HG02870 (cell line): ENCODE data around the gene PCSK4.
"Not testable (repeated sequence)": the region's sequence is repeated elsewhere in the genome, so short reads cannot be mapped to it uniquely, and the experiment has no call there.

Experiments used
- ATAC-seq: cut with Tn5 transposase; IDR thresholded peaks from one replicate; pipeline ENCODE4 v1.9.1; 2021; ENCODE audit warnings: mild to moderate bottlenecking, moderate library complexity; ENCODE audit not compliant: unreplicated experiment

Gene PCSK4

DNA sequence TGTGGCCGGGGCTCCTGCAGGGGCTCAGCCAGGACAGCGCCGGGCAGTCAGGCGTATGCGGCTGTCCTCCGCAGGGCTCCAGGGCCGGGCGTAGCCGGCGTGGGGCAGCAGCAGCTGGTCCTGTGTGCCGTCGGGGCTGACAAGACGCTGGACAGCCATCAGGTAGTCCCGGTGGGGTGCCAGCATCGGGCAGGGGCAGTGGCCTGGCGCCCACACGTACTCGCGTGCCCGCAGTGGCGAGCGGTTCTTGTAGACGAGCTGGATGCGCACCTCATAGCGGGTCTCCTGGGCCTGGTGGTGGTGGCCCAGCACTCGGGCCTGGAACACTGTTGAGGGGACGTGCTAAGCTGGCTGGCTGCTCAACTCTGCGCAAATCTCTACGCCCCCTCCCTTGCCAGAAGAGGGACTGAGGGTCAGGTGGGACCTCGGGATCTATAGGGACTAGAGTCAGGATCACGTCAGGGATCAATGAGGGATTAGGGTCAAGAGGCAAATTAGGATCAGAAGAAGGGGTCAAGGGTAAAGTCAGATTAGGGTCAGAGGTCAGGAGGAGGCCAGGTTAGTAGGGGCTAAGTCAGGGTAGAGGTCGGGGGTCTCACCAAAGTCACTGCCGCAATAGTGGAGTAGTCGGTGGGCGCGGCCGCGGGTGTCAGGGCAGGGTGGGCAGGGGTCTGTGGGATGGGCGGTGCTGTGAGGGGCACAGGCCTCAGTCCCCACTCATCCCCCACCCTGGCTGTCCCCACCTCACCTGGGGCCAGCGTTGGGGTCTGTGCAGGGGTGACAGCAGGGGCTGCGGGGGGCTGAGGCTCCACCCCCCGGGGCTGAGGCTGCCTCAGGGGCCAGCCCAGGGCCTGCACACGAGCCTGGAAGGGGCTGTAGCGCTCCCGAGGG lies 16.1 kb upstream of the PCSK4 start:
- ATAC-seq = no peak

DNA sequence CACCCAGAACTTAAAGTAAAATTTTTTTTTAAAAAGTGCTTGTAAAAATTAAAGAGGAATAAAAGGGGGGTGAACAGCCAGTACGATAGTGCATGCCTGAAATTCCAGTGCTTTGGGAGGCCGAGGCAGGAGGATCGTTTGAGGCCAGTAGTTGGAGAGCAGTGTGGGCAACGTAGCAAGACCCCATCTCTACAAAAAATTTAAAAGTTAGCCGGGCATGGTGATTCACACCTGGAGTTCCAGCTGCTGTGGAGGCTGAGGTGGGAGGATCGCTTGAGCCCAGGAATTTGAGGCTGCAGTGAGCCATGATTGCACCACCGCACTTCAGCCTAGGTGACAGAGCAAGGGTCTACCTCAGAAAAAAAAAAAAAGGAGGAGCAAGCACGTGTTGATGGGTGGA lies 14.9 kb upstream of the PCSK4 start:
- ATAC-seq = no peak

GRCh38 chr19:1503925-1504773 lies 14.0 kb upstream of the PCSK4 start:
- no peak for ATAC-seq

DNA sequence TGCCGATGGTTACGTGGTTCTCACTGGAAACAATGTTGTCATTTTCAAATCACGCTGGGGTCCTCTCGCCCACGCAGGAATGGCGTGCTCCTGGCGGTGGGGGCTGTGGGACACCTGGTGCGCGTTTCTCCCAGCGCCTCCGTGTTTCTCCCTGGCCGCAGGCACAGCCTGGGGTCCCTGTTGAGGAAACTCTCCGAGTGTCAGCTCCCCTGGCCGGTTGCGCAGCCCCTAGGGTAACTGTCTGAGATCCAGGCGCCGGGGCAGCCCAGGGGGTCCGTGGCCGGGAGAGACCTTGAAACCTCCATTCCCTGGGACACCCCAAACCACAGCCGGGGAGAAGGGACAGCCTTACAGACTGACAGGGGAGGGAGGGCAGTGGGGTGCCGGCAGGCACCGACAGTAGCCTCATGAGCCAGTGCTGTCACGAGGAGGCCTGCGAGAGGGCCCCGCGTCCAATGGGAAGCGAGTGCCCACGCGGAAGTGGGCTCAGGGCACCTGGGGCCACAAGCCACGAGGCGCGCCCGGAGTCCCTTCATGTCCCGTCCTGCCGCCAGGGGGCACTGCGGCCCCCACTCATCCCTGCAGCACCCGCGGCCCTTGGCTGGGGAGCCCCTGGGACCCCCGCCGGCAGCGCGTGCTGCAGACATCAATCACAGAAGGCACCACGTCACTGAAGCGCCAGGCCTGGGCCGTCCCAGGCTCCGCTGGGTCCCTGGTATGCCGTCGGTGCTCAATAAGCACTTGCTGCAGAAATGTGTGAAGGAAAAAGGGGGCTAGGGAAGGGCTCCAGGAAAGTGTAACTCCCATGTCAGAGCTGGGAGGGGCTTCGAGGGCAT lies 13.2 kb upstream of the PCSK4 start:
- ATAC-seq = no peak

DNA sequence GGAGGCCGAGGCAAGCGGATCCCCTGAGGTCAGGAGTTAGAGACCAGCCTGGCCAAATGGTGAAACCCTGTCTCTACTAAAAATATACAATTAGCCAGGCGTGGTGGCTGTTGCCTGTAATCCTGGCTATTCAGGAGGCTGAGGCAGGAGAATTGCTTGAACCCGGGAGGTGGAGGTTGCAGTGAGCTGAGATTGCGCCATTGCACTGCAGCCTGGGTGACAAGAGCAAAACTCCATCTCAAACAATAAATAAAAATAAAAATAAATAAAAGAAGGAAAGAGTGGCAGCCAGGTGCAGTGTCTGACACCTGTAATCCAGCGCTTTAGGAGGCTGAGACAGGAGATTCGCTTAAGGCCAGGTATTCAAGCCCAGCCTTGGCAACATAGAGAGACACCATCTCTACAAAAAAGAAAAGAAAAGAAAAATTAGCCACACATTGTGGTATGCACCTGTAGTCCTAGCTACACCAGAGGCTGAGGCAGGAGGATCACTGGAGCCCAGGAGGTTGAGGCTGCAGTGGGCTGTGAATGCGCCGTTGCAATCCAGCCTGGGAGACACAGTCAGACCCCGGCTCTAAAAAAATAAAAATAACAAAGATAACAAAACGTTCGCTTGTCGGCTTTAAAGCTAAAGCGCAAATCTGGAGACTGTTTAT lies 12.4 kb upstream of the PCSK4 start:
- no peak for ATAC-seq

DNA sequence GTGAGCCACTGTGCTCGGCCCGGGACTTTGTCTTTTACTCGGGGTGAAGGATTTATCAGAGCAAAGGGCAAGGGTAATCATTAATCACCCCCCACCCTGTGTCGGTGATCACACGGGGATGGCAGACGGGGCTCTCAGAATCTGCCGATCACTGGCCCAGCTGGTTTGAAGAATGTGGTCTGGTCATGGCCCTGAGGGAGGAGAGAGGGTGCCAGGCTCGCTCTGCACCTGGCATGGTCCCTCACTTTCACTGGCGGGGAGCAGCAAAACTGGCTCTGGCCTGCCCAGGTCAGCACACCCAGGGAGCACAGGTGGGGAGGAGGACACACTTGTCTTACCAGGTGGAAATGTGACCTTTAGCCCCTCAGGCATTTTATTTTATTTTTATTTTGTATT lies 11.0 kb upstream of the PCSK4 start:
- ATAC-seq = no peak

DNA sequence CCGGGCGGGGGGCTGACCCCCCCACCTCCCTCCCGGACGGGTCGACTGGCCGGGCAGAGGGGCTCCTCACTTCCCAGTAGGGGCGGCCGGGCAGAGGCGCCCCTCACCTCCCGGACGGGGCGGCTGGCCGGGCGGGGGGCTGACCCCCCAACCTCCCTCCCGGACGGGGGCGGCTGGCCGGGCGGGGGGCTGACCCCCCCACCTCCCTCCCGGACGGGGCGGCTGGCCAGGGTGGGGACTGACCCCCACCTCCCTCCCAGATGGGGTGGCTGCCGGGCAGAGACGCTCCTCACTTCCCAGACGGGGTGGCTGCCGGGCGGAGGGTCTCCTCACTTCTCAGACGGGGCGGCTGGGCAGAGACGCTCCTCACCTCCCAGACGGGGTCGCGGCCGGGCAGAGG lies 9.1 kb upstream of the PCSK4 start:
- not testable (repeated sequence) for ATAC-seq

- no peak for ATAC-seq
Observed at GRCh38 chr19:1497578-1498235, 7.6 kb upstream of the PCSK4 start.

GRCh38 chr19:1496714-1497577 lies 6.8 kb upstream of the PCSK4 start:
- ATAC-seq = no peak

DNA sequence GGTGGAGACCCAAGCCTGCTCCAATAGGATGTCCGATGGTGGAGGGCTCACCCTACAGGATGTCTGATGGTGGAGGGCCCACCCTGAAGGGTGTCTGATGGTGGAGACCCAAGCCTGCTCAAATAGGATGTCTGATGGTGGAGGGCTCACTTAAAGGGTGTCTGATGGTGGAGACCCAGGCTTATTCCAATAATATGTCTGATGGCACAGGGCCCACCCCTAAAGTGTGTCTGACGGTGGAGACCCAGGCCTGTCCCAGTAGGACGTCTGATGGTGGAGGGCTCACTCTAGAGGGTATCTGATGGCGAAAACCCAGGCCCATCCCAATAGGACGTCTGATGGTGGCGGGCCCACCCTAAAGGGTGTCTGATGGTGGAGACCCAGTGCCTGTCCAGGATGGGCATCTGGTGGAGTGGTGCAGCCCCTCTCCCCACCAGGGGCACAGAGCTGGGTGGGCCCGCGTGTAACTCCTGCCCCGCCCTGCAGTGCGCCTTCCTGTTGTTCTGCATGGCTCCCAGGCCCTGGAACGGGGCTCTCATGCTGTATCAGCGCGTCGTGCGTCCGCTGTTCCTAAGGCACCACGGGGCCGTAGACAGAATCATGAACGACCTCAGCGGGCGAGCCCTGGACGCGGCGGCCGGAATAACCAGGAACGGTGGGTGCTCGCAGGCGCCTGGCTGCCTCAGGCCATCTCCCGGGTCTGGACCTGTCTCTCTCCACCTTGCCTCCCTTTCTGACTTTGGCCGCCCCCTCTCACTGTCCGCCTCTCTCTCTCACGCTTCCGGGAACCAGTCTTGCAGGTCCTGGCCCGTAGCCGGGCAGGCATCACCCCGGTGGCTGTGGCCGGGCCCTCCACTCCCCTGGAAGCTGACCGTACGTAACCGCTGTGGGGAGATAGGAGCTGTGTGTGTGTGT lies 5.9 kb upstream of the PCSK4 start:
- ATAC-seq = no peak

DNA sequence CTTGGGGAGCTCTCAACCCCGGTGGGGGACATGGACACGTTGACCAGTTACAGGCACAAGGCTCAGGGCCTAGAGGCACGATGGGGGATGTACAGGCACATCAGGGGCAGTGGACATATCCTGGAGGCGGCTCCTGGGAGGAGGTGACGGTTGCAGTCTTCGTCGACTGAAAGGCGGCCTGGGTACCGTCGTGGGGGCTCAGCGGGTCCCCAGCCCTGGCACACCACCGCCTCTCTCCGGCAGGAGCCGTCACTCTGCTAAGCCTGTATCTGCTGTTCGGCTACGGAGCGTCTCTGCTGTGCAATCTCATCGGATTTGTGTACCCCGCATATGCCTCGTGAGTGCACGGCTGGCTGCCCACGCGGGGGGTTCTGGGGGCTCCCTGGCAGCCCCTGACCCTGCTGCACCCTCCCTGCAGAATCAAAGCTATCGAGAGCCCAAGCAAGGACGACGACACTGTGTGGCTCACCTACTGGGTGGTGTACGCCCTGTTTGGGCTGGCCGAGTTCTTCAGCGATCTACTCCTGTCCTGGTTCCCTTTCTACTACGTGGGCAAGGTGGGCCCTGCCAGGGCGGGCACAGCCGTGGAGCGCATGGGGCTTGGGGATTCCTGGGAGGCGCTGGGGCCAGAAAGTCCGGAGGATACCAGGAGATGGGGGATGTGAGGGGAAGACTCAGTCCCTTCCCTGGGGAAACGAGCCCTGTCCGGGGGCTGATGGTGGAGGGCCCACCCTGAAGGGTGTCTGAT lies 5.1 kb upstream of the PCSK4 start:
- ATAC-seq = no peak

DNA sequence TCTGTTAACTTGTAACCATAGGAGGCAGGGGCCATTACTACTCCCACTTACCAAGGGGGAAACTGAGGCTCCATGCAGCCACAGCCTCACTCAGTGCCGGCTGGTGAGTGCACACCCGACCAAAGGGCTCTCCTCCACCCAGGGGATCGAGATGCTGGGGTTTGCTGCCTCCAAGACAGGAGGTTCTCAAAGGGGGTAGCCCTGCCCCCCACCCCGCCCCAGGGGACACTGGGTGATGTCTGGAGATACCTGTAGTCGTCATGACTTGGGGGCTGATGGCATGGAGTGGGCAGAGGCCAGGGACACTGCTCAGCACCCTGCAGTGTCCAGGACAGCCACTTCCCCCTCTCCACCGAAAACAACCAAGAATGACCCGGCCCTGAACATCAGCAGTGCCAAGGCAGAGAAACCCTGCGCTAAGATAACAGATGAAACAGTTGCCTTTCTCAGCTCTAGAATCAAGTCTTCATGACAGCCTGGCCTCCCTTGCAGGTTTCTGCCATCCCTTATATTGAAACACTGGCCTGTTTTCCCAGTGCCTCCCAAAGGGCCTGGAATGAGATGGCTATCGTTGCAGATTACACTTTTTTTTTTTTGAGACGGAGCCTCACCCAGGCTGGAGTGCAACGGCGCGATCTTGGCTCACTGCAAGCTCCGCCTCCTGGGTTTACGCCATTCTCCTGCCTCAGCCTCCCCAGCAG lies 4.1 kb upstream of the PCSK4 start:
- ATAC-seq = no peak

GRCh38 chr19:1492474-1493006 lies 2.4 kb upstream of the PCSK4 start:
- ATAC-seq = no peak

DNA sequence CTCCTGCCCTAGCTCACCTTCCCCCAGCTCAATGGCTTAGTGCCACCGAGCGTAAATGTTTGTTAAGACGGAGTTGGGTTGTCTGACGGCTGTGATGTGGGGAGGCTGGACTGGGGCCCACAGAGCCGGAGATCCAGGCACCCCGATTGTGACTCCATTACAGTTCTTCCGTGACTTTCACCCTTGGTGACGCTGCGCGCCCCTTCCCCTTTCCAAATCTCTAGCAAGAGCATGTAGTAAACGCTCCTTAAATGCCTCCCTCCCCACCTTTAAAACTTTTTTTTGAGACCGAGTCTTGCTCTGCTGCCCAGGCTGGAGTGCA lies 1.7 kb upstream of the PCSK4 start:
- no peak for ATAC-seq

DNA sequence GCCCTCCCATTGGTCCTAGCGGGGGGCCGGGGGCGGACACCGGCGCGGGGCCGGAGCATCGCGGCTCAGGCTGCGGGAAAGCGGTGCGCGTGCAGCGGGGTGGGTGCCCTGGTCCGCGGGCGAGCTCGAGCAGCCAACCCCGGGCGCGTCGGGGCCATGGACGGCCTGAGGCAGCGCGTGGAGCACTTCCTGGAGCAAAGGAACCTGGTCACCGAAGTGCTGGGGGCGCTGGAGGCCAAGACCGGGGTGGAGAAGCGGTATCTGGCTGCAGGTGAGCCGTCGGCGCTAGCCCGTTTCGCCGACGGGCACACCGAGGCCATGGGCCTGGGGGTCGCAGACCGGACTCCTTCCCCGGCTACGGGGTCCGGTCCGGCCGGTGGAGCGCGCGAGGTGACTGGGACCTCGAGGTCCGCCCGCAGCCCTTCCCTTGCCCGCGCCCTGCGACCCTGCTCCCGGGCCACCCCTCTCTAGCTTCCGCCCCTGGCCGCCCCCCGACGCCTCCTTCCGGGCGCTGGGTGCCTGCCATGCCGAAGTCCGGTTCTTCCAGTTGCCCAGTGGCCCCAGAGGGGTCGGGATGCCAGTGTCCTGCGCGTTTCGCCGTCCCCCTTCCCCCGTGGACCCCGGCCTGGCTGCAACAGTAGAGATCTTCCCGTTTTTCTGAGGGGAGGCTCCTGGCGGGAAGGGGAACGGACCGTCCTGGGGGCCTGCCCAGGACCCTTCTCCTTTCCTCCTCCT lies 1.1 kb upstream of the PCSK4 start, which contains the start of gene REEP6:
TSS of gene REEP6 (plus strand) at position 68 of the 735 bp plus-strand sequence. CDS start at position 157, 89 bp downstream.
- ATAC-seq = no peak
